Mesenteric fat pad (tissue), 1 donor: ENCODE measurements around the gene CACNA2D2. TPM values are rescaled to one million over a fixed set of nuclear protein-coding genes. Genes with fewer than 3 reads are reported as not detected.

Experiments
- DNase-seq: peaks from one replicate; pipeline ENCODE4 v3.0.0-alpha.2; 2020; ENCODE audit warnings: low spot score
- total RNA-seq: library from RNA; stranded (reverse); fragmentation: NEBNext Ultra II Directional; extraction: Animal tissue kit (Norgen Biotek cat#: 25700); gene quantifications from one replicate; pipeline ENCODE4 v1.2.1, GENCODE V29; 2021
- donor health status: DM: yes; HTN: yes; CAD: no.

The CACNA2D2 gene
- total RNA-seq, 1 donor from 2014 or later: 0.45 TPM

DNA sequence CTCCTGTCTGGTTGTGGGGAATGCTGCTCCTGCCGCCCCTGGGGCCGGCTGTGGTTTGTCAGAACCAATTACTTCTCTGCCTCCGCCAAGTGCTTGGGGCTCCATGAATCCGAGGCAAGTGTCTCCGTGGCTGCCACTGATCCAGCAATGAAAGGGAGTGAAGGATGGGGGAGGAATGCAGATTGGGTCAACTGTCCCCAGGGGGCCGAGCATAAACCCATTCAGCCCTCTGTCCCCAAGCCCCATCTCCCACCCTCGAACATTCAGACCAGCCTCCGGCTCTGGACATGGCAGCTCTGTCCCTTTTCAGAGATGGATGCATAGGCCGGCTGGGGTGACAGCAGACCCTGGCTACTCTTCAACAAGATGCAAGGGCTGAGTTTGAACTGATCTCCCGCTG is 35.5 kb downstream of the CACNA2D2 start:
- DNase-seq: no peak

DNA sequence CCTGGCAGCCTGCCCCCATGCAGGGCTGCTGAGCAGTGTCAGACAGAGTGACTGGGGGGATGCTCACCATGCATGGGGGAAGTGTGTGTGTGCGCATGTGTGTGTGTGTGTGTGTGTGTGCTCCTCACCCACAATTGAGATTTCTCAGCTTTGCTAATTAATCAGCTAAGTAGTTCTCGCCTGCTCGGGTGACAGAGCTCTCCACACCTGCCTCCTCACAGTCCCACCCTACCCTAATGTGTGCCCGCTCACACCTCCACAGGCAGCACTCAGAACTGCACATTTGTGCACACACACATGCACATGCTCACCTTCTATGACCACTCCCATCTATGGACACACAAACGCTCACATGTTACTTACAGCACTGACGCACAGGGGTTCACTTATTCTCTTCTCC is 37.3 kb downstream of the CACNA2D2 start:
- no peak for DNase-seq

DNA sequence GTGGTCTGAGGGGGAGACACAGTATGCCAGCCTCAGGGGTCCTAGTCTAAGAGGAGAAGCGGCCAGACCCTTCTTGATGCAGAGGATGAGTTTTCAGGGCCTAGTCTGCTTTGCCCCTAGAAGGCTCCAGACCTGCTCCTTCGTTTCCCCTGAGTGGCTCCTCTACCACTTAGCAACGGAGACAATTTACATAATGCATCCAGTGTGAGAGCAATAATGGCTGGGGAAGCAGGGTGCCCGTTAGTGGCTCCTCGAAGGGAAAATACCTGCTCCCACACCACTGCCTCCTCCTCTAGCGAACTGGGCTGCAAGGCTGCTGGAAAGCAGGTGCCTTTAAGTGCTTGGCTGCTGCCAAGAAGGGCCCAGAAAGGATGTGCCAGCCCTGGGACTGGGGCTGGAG is 38.9 kb downstream of the CACNA2D2 start:
- DNase-seq: no peak

DNA sequence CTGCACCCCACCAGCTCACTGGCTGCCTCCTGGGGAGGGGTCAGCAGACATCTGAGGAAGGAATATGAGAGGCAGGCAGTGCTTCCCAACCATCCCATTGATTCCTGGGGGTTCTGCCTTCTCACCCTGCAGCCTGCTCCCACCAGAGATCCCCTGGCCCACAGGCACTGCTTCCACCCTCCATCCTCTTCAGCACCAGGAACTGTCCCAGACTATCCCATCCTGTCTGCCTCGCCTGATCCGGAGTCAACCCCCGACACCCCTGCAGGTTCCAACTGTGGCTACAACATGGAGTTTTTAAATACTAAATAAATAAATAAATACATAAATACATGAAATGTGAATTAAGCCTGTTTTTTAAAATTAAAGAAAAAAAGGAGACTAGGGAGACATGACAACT is 43.6 kb downstream of the CACNA2D2 start:
- DNase-seq: no peak

DNA sequence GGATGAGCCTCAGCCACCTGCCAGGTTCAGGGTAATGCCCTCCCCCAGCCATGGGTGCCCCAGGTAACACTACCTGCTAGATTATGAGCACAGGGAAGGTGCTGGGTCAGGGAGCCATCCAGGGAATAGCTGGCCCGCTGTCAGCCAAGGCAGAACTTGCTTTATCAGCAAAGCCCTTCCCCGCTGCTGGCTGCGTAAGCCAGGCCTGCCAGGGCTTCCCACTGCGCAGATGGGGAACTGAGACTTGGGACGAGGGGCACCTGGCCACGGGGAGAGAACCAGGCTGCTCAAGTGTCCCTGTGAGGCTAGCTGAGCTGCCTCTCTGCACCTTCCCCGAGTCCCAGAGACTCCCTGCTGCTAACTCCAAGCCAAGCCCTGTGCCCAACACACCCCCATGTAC is 45.4 kb downstream of the CACNA2D2 start:
- DNase-seq: no peak

DNA sequence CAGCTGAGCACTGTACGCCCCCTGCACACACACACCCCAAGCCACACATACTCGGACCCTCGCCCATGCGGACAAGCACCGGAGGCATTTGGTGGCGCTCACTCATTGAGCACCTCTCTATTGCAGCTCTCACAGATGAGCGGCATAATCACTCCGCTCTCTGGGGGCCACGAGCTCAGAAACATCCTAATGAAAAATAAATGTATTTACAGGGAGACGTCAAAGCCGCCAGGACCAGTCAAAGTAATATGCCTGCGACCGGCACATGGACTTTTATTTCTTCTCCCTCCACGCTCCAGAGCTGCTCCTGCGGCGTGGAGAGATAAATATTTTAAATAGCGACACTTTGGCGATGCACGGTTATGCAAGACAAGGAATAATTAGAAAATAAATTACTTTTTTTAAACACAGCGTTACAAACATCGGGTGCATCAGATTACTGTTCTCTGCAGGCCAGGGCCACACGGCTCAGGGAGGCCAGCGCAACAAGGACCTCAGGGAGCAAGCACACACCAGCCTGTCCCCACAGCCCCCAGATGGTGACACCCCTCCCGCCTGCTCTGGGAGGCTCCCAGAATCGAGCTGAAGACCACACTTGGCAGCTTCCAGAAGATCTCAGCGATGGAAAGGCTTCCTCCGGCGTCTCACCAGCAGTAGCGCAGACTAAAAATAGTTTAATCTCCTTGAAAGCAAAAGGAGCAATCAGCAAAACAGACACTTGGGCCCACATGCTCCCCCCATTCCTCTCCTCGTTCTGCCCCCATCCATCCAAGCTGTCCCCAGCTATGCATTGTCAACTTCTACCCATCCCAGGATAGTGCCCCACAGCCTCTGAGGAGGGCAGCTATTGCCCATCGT is 48.0 kb downstream of the CACNA2D2 start:
- DNase-seq: no peak

DNA sequence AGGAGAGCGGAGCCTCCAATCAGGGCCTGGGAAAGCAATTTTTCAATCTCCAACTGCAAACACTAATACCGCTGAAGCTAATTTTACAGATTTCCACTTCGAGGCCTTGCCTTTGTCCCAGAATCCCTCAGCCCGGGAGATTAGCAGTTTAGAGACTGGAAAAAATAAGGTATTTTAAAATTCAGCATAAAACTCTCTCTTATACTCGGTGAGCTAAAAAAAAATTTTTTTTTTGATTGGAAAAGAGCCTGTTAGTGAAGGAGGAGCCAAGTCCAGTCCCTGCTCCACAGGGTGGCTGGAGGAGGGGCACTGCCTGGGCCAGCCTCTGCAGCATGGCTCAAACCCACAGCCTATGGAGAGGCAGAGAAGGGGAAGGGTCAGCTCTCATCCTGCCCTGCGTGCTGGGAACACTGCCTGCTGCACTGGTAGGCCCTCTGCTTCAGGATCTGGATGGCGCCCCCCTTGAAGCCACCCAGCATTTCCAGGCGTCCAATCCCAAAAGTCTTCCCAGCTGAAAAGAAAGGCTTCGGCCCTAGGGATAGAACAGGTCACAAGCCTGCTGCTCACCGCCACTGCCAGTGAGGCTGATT is 48.9 kb downstream of the CACNA2D2 start:
- DNase-seq: no peak

DNA sequence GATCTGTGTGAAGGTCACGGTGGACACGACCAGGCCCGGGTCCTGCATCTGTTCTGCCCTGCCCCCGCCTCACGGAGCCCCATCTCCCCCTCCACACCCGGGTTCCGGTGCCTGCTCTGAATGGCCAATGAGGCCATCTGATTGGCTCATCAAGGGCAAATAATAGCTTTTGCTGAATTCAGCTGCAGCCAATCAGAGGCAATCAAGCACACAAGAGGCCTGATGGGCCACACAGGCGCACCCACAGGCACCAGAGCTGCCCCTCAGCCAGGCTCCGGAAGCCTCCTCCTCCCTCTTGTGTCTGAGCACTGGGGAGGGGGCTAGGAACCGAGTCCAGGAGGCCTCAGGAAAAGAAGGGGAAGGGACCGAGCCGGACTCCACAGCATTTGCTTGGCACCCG is 49.5 kb downstream of the CACNA2D2 start:
- DNase-seq: no peak

DNA sequence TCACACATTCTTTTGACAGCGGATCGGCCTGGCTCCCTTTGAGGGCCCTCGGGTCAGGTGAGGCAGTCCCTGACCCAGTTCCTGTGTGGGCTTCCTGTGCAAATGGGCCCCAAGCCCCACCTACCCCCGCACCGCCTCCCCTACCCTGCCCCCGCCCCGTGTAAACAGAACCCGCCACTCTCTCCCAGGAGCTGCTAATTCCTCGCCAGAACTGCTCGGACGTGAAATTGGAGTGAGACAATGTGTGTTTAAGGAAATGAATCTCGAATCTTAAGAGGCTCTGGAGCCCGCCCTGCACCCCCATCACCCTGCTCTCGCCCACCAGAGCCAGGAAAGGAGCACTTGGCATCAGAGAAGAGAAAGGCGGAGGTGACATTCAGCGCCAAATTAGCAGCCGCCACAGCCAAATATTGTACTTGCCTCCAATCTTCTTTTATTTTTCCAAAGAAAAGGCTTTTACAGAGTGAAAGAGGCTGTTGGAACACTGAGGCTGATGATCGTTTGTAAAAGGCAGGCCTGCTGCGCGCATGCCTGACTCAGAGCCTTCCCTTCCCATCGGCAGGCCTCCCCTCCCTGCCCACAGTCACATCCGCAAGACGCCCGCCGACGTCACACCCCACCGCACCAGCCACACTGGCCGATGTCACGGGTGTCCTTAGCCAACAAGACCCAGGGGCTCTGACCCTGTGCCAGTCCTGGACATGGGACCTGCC is 53.1 kb downstream of the CACNA2D2 start:
- no peak for DNase-seq

DNA sequence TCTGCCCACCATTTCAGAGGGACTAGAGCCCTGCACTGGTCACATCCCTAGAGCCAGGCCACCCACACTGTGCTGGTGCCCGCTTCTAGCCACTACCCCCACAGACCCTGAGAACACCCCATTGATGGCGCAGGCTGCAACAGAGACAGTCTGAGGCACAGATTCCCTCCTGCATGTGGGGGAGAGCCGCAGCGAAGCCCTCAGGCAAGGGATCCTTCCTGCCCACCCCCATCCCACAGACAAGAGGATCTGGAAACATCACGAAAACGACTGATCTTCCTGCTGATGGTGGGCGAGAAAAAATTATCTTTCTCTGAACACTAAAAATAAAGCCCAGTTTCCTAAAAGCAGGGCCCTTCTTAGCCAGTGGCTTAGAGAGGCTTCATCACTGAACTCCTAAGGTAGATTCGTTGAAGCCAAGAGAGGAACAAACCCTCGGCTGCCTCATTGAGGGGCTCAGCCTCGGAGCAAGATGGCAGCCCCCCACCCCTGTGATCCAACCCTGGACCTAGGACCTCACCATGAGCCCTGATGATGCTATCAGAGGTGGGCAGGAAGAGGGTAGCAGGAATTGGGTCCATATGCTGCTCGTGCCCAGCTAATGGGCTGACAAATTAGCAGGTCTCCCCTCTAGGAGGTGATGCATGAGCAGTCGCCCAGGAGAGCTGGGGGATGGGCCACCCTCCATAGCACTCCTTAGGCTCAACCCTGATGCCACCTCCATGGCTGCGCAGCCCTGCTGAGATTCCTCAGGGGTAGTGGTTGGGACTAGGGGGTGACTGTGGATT is 54.5 kb downstream of the CACNA2D2 start:
- DNase-seq: no peak

DNA sequence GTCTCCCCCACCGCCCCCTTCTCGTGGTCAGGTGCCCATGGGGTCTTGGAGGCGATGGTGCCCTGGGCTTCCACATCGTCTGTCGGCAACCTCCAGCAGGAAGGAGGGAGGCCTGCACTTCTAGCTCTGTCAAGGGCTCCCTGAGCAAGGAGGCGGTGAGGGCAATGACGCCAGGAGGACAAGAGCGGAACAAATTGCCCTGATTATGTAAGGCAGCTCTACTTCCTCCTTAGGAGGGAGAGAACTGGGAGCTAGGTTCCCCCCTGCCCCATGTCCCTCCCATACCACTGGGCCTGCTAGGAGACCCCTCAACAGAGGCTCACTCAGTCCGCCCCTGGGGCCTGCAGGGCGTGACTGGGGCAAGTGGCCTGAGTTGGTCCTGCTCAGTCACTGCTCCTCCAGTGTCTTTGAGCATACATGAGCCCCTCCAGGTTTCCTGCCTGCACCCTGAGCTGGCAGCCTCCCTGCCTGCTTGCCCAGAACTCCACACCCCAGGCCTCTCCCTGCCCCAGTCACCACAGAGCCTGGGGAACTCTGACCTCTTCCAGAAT is 56.1 kb downstream of the CACNA2D2 start:
- DNase-seq: no peak

DNA sequence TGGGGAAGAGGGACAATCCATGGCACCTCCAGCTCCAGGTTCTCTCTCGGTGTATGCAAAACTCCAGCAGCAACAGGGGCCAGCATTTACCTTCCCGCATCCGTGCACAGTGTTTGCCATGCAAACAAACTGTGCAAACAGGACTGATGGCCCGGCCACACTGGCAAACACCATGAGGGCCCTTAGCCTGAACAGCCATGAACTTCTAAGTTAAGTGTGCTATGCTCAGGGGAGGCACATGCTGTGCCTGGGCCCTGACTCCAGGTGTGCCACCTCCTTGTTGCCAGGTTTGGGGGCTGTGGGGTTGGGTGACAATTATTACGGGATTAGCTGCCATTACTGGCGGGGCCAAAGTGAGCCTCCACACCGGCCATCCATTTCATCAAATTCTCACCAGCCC is 57.5 kb downstream of the CACNA2D2 start:
- DNase-seq: no peak

DNA sequence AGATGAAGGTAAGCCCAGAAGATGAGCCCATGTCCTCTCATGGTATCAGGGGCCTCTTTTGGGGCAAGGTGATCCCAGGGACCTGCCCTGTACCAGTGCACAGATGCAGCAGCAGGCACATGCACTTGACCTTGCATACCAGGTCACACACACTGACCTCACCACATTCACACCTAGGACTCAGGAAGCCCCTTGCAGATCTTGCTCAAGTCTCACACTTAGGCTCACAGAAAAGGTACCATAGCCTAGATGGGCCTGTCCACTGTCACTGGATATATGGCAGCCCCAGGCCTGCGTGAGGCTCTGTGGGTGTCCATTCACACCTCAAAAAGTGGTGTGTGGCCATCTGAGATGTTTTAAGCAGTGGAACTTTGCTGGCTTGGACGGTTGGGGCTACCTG is 58.7 kb downstream of the CACNA2D2 start:
- DNase-seq: no peak

DNA sequence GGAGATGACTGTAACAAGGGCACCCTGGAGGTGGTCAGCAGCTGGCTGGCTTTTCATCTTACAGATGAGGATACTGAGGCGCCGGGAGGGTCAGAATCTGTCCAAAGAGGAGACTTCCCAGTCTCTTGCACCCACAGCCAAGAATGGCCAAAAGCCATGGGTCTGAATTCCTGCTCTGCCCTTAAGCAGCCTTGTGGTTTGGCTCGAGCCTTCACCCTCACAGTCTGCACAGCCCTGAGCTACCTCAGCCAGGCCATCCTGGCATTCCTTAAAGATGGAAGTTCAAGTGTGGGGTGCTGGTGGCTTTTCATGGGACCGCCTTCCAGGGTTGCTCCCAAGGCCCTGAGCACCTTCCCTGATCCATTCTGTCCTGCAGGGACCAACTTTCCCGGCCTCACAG is 59.2 kb downstream of the CACNA2D2 start:
- DNase-seq: no peak

DNA sequence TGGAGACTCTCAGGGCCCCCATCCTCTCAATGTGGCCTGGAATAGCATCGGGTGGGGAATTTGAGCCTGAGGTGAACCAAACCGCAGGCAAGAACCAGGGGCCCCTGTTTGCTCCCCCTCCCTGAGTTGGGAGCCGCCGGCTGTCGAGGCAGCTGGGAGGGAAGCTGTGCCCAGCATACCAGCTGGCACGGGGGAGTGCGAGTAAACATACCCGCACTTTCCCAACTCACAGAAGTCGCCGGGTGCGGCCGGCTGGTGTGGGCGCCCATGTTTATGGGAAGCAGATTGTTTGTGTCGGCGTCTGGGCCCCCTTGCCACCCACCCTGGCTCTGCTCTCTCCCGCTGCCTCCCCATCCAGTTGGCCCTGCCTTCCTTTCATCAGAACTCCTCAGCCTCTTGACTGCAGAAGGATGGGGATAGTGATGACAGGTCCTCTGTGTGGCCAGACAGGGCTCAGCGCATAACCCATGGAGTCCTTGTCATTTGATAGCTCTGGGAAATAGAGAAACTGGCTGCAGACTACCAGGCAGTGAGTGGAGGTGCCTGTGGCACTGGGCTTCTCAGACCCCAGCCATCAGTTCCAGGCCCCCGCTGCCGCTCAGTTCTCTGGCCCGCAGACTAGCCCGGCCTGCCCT is 60.4 kb downstream of the CACNA2D2 start:
- no peak for DNase-seq

DNA sequence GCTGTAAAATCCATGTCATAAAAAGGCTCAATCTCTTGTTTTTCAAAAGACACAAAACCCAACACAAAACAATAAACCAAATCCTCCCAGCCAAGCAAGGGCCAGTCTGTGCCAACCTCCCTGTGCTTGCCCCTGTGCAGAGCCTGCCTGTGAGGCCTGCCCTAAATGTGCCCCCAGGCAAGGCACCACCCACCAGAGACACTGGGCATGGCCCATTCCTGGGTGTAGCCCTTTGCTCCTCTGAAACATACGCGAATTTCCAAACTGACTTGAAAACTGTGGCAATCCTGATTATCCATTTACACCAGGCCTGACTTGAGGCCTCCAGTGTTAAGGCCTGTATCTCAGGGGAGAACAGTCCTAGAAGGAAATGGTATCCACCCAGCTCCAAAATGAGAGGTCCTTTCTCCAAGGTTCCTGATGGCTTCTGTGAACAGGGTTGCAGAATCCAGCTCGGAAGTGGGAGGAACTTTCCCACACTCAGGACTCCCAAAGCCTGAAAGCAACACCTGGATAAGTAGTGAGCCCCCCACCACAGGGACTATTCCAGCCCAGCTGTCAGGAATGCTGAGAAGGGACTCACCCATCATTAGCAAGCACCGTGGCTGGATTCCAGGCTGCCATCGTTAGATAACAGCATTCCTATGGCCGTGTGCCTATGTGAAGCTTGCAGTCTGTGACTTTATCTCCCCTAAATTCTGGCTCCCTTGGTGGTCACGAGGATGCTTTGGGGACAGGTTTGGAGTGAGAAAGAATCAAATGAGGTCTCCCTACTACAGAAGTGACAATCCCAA is 61.8 kb downstream of the CACNA2D2 start:
- DNase-seq: no peak

DNA sequence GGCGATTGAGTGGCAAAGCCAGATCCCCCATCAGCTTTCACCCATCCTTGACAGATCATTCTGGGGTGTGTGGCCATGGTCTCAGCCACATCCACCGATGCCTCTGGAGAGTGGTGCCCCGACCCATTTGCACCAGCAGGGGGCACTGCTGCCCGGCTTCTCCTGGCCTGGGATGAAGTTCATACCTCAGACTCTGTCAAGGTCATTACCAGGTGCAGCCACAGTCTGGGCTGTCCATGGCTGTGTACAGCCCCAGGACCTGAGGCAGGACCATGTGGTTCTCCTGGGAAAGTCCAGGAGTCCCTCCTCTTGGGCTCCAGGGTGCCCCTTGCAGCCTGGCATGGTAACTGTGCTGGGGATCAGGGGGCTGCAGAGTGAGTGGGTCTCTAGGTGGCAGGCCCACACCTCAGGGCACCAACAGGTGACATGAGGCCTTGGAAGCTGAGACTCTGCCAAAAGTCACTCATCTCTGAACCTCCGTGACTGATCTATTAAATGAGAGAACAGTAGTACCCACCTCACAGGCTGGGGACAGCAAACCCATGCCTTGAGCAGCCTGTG is 67.2 kb downstream of the CACNA2D2 start:
- no peak for DNase-seq

DNA sequence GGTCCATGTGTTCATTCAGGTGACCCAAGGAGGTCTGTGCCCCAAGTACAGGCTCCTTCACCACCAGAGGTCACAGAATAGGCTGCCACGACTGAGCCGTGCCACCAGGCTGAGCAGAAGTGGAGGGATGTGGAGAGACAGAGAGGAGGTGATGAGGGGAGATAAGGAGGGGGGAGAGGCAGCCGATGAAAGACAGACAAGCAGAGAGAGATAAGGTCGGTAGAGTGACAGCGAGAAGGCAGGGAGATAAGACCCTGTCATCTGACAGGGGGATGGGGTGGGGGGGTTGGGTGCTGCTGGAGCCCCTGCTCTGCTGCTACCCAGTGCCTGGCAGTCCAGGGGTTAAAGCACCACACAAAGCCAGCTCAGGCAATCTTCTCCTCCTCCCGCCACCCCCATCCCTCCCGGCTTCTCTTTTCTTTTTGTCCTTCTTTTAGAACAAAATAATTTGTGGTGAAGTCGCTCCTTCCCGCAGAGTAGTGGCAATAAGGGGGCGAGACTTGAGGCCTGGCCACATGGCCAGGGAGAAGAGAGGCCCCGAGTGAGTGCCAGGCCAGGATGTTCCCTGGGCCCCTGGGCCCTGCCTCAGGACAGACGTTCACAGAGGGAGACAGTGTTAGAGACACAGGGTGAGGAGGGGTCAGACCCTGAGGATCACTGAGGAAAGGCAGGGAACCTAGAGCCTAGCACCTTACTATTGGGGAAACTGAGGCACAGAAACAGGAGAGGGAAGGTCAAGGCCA is 67.9 kb downstream of the CACNA2D2 start:
- no peak for DNase-seq

DNA sequence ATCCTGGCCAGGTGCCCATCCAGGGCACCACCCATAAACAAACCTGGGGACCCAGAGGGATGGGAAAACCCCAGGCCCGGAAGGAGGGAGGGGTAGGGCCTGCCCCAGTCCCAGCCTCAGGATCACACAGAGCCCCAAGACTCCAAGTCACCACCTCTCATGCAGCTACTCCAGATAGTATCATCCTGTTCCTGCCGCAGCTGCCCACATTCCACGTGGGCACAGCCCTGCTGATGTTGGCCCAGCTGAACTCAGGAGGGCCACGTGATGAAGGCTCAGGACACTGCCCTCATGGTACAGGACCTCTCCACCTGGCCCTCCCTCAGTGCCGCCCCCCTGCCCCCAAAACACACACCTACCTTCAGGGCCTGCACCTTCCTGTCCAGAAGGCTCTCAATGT is 69.5 kb downstream of the CACNA2D2 start:
- DNase-seq: no peak
